ENCODE measurements around the gene CFAP74.

CFAP74 gene

DNA sequence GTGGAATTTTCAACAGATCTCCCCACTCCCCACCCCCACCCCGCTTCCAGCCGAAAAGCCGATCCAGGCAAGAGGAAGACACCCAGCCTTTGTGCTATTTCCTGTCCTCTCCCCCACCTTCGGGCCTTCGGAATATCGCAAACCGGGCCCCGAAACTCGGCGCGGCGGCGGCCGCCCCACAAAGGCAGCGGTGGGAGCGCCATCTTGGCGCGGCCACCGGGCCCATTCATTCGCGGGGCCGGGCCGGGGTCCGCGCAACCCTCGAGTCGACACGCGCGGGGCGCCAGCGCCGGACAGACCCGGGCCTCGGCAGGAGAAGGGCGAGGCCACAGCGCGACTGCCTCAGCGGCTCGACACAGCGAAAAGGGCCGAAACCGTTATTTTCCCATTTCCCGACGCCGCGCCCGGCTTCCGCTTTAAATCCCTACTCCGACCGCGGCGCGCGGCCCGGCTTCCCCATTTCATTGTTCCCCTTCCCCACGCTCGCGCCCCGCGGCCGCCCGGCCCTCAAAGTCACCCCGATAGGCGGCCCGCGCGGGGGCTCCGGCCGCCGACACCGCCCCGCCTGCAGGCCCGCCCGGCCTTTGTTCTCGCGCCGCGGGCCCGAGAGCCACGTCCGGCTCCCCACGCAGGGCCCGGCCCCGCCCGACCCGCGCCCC lies 113.6 kb downstream of the CFAP74 start (continued):
- TF ChIP-seq ZNF175 (tag by site-specific recombination; IDR thresholded peaks at IDR 0.05) (no peak), ZNF707 (tag by site-specific recombination; IDR thresholded peaks at IDR 0.05) (no peak), YY2 (tag by site-specific recombination; IDR thresholded peaks at IDR 0.05) (0 out of 2 replicates have a peak, but pooled peaks have one; percentile 41), ZBTB8A (tag by site-specific recombination; IDR thresholded peaks at IDR 0.05) (0 out of 2 replicates have a peak, but pooled peaks have one; percentile 37), ZNF366 (tag by site-specific recombination; conservative IDR thresholded peaks at IDR 0.05) (no peak), ZSCAN23 (tag by site-specific recombination; IDR thresholded peaks at IDR 0.05) (no peak), ZNF112 (tag by site-specific recombination; IDR thresholded peaks at IDR 0.05) (no peak), ZFP3 (tag by site-specific recombination; IDR thresholded peaks at IDR 0.05; ENCODE audit: low read depth) (no peak), ZNF747 (tag by site-specific recombination; IDR thresholded peaks at IDR 0.05) (no peak), ZXDB (tag by site-specific recombination; IDR thresholded peaks at IDR 0.05) (0 out of 2 replicates have a peak, but pooled peaks have one; percentile 15), SETDB1 (IDR thresholded peaks at IDR 0.05; ENCODE audit: insufficient read length, low read length) (no peak), ZNF132 (tag by site-specific recombination; IDR thresholded peaks at IDR 0.05; ENCODE audit: borderline replicate concordance) (no peak), ZNF221 (tag by site-specific recombination; IDR thresholded peaks at IDR 0.05; ENCODE audit: borderline replicate concordance) (no peak), SCRT1 (tag by site-specific recombination; IDR thresholded peaks at IDR 0.05; ENCODE audit: borderline replicate concordance) (no peak), REPIN1 (tag by site-specific recombination; IDR thresholded peaks at IDR 0.05; ENCODE audit: low read depth) (no peak), SP2 (tag by site-specific recombination; IDR thresholded peaks at IDR 0.05) (no peak), ZNF311 (tag by site-specific recombination; IDR thresholded peaks at IDR 0.05; ENCODE audit: borderline replicate concordance) (no peak), KLF16 (tag by site-specific recombination; IDR thresholded peaks at IDR 0.05) (peak; percentile 40; the same call in 1 of the 2 replicates), ZNF791 (tag by site-specific recombination; IDR thresholded peaks at IDR 0.05) (no peak), ZNF777 (tag by site-specific recombination; IDR thresholded peaks at IDR 0.05; ENCODE audit: borderline replicate concordance) (no peak), ZNF837 (tag by site-specific recombination; IDR thresholded peaks at IDR 0.05) (no peak), KLF8 (tag by site-specific recombination; IDR thresholded peaks at IDR 0.05) (peak; percentile 56; the same call in 1 of the 2 replicates), ZNF677 (tag by site-specific recombination; IDR thresholded peaks at IDR 0.05) (no peak), ZFP69B (tag by site-specific recombination; IDR thresholded peaks at IDR 0.05) (peak; percentile 39; the same call in 1 of the 2 replicates), ZNF354C (tag by site-specific recombination; IDR thresholded peaks at IDR 0.05; ENCODE audit: borderline replicate concordance, low read depth) (no peak), ZNF335 (tag by site-specific recombination; conservative IDR thresholded peaks at IDR 0.05) (peak; percentile 84), ZBTB20 (tag by site-specific recombination; IDR thresholded peaks at IDR 0.05) (peak; percentile 93)
- TF ChIP-seq, protein P1, sequence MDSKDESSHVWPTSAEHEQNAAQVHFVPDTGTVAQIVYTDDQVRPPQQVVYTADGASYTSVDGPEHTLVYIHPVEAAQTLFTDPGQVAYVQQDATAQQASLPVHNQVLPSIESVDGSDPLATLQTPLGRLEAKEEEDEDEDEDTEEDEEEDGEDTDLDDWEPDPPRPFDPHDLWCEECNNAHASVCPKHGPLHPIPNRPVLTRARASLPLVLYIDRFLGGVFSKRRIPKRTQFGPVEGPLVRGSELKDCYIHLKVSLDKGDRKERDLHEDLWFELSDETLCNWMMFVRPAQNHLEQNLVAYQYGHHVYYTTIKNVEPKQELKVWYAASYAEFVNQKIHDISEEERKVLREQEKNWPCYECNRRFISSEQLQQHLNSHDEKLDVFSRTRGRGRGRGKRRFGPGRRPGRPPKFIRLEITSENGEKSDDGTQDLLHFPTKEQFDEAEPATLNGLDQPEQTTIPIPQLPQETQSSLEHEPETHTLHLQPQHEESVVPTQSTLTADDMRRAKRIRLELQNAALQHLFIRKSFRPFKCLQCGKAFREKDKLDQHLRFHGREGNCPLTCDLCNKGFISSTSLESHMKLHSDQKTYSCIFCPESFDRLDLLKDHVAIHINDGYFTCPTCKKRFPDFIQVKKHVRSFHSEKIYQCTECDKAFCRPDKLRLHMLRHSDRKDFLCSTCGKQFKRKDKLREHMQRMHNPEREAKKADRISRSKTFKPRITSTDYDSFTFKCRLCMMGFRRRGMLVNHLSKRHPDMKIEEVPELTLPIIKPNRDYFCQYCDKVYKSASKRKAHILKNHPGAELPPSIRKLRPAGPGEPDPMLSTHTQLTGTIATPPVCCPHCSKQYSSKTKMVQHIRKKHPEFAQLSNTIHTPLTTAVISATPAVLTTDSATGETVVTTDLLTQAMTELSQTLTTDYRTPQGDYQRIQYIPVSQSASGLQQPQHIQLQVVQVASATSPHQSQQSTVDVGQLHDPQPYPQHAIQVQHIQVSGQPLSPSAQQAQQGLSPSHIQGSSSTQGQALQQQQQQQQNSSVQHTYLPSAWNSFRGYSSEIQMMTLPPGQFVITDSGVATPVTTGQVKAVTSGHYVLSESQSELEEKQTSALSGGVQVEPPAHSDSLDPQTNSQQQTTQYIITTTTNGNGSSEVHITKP (tag by site-specific recombination; IDR thresholded peaks at IDR 0.05), result peak; percentile 66; the same call in 1 of the 2 replicates
- TF ChIP-seq, protein P2, sequence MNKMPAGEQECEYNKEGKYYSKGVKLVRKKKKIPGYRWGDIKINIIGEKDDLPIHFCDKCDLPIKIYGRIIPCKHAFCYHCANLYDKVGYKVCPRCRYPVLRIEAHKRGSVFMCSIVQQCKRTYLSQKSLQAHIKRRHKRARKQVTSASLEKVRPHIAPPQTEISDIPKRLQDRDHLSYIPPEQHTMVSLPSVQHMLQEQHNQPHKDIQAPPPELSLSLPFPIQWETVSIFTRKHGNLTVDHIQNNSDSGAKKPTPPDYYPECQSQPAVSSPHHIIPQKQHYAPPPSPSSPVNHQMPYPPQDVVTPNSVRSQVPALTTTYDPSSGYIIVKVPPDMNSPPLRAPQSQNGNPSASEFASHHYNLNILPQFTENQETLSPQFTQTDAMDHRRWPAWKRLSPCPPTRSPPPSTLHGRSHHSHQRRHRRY (tag by site-specific recombination; IDR thresholded peaks at IDR 0.05), result no peak
- TF ChIP-seq, protein P3, sequence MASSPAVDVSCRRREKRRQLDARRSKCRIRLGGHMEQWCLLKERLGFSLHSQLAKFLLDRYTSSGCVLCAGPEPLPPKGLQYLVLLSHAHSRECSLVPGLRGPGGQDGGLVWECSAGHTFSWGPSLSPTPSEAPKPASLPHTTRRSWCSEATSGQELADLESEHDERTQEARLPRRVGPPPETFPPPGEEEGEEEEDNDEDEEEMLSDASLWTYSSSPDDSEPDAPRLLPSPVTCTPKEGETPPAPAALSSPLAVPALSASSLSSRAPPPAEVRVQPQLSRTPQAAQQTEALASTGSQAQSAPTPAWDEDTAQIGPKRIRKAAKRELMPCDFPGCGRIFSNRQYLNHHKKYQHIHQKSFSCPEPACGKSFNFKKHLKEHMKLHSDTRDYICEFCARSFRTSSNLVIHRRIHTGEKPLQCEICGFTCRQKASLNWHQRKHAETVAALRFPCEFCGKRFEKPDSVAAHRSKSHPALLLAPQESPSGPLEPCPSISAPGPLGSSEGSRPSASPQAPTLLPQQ (tag by site-specific recombination; IDR thresholded peaks at IDR 0.05), result peak; percentile 84
- TF ChIP-seq, protein P4, sequence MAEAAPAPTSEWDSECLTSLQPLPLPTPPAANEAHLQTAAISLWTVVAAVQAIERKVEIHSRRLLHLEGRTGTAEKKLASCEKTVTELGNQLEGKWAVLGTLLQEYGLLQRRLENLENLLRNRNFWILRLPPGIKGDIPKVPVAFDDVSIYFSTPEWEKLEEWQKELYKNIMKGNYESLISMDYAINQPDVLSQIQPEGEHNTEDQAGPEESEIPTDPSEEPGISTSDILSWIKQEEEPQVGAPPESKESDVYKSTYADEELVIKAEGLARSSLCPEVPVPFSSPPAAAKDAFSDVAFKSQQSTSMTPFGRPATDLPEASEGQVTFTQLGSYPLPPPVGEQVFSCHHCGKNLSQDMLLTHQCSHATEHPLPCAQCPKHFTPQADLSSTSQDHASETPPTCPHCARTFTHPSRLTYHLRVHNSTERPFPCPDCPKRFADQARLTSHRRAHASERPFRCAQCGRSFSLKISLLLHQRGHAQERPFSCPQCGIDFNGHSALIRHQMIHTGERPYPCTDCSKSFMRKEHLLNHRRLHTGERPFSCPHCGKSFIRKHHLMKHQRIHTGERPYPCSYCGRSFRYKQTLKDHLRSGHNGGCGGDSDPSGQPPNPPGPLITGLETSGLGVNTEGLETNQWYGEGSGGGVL (tag by site-specific recombination; IDR thresholded peaks at IDR 0.05), result no peak; the same call in 1 of the 2 replicates
- TF ChIP-seq, protein P5, sequence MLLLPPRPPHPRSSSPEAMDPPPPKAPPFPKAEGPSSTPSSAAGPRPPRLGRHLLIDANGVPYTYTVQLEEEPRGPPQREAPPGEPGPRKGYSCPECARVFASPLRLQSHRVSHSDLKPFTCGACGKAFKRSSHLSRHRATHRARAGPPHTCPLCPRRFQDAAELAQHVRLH (tag by site-specific recombination; IDR thresholded peaks at IDR 0.05), result no peak
